Spleen (tissue), 11 donors: ENCODE measurements around the gene LANCL3. TPM values are rescaled to one million over a fixed set of nuclear protein-coding genes. Genes with fewer than 3 reads are reported as not detected.

Experiments
- DNase-seq: peaks from one replicate; pipeline ENCODE4 v3.0.0-alpha.2; 2020
- H3K27ac ChIP-seq, 8 donors: fragments of 200-600 bp; sonication (generic) in 7 of 8; 1 replicate in 4 of 8; 2 replicates in 4 of 8; pipeline versions ENCODE4 v1.5.0 to v1.8.0; 2016 to 2021; ENCODE audit warnings: inconsistent platforms in 4 of 8, mild to moderate bottlenecking in 4 of 8, moderate library complexity in 1 of 8
- H3K27me3 ChIP-seq, 7 donors: fragments of 200-600 bp; sonication (generic) in 6 of 7; replicated peaks in 1 of 7; 1 replicate in 4 of 7; 2 replicates in 3 of 7; pipeline versions ENCODE4 v1.5.0 to v1.8.0; 2016 to 2021; ENCODE audit warnings: inconsistent platforms in 3 of 7, mild to moderate bottlenecking in 1 of 7
- H3K36me3 ChIP-seq, 6 donors: fragments of 200-600 bp; sonication (generic) in 5 of 6; 1 replicate in 4 of 6; 2 replicates in 2 of 6; pipeline versions ENCODE4 v1.5.0 to v1.8.0; 2016 to 2021; ENCODE audit warnings: inconsistent platforms in 2 of 6
- H3K4me1 ChIP-seq, 6 donors: fragments of 200-600 bp; sonication (generic) in 5 of 6; 1 replicate in 3 of 6; 2 replicates in 3 of 6; pipeline versions ENCODE4 v1.5.0 to v1.8.0; 2016 to 2021; ENCODE audit warnings: inconsistent platforms in 3 of 6
- H3K4me3 ChIP-seq, 8 donors: fragments of 200-600 bp; sonication (generic) in 7 of 8; 1 replicate in 4 of 8; 2 replicates in 4 of 8; pipeline versions ENCODE4 v1.5.0 to v1.8.0; 2016 to 2021; ENCODE audit warnings: inconsistent platforms in 4 of 8, mild to moderate bottlenecking in 4 of 8, moderate library complexity in 2 of 8
- H3K9me3 ChIP-seq, 8 donors: fragments of 200-600 bp; sonication (generic) in 7 of 8; 1 replicate in 4 of 8; 2 replicates in 4 of 8; pipeline versions ENCODE4 v1.5.0 to v1.8.0; 2016 to 2021; ENCODE audit warnings: inconsistent platforms in 4 of 8
- CTCF ChIP-seq, 11 experiments: fragments of 200-600 bp in 7 of 11; fragments of 450-650 bp in 4 of 11; sonication (generic) in 4 of 11; IDR thresholded peaks in 8 of 11; conservative IDR thresholded peaks in 3 of 11; 1 replicate in 7 of 11; 2 replicates in 4 of 11; pipeline versions ENCODE4 v1.4.0 to v1.8.0; 2016 to 2021; ENCODE audit warnings: antibody characterized with exemption in 11 of 11, inconsistent platforms in 4 of 11, mild to moderate bottlenecking in 1 of 11
- POLR2A ChIP-seq, 3 donors: fragments of 450-650 bp; IDR thresholded peaks; one replicate each; pipeline ENCODE4 v1.5.1; 2017; ENCODE audit warnings: antibody characterized with exemption in 3 of 3, mild to moderate bottlenecking in 1 of 3
- POLR2AphosphoS5 ChIP-seq, 3 donors: sonication (generic); formaldehyde crosslinking; IDR thresholded peaks; one replicate each; pipeline ENCODE4 v1.5.1; 2017; ENCODE audit warnings: antibody characterized with exemption in 3 of 3
- WGBS, 5 donors: extraction: QIAGEN DNeasy Blood & Tissue Kit in 3 of 5; methylation state at CpG; one replicate each; pipeline versions ENCODE4 v1.1.5 to v1.1.7; 2013 to 2018; 5-methylcytosine and 5-hydroxymethylcytosine counted together
- intact Hi-C: fragments of 100-400 bp; cut with DNase I; formaldehyde crosslinking; loops from one replicate; pipeline ENCODE4 v1.15.0; 2023; ENCODE audit warnings: low total_unique reads
- polyA plus RNA-seq, 3 donors: library from polyadenylated mRNA; stranded (reverse); fragments of 200-250 nt; gene quantifications; one replicate each; pipeline ENCODE4 v1.2.1, GENCODE V29; 2013
- total RNA-seq, 7 donors: library from RNA; depleted of rRNA in 3 of 7; stranded (reverse); fragments of >200 nt in 3 of 7; fragmentation: NEBNext Ultra II Directional in 4 of 7; extraction: Animal tissue kit (Norgen Biotek cat#: 25700) in 4 of 7; gene quantifications; one replicate each; pipeline versions ENCODE4 v1.1.0 to v1.2.1, GENCODE V29; 2016 to 2021
- donor health status: healthy with polysubstance abuse.
- donor health status: DM: no; HTN: no; CAD: no; lungs with moderate emphysema.
- donor health status: DM: no; HTN: no; CAD: no.
- donor health status: Bipolar disorder and iron deficiency.
- donor health status: healthy.
- donor health status: DM: no; HTN: no; CAD: no.
- donor health status: DM: yes; HTN: yes; CAD: no.

LANCL3 gene
- total and polyA plus RNA-seq, 10 donors: under 0.01 to 0.88 (median 0.52) TPM

- Histone ChIP-seq H3K9me3 (no peaks in the 10 kb centered on the region), H3K4me1 (no peaks in the 10 kb centered on the region), H3K27me3 (peaks cover 0 to 7% (median 0%) of the 10 kb centered on the region in 7 donors), H3K27ac (no peak overlapping the region), H3K4me3 (no peak overlapping the region), H3K36me3 (no peaks in the 10 kb centered on the region)
- no peak for DNase-seq
- intact Hi-C loops: no loop called here
- no peak for TF ChIP-seq POLR2A (IDR thresholded peaks at IDR 0.05)
- no peak for TF ChIP-seq POLR2AphosphoS5 (IDR thresholded peaks at IDR 0.05)
- TF ChIP-seq CTCF (IDR thresholded peaks at IDR 0.05 in 8 of 11, conservative IDR thresholded peaks at IDR 0.05 in 3 of 11): no peak
- WGBS, 5 donors: 45 to 87% (median 53%) methylated on average over 1 of the region's 1 CpG
These were observed 108.4 kb downstream of the LANCL3 start for GRCh38 chrX:37679888-37680287.

GRCh38 chrX:37684426-37684825 lies 113.0 kb downstream of the LANCL3 start:
- intact Hi-C loops: no loop called here
- Histone ChIP-seq H3K4me3 (no peak overlapping the region), H3K9me3 (no peaks in the 10 kb centered on the region), H3K36me3 (no peaks in the 10 kb centered on the region), H3K4me1 (peaks cover 0 to 11% (median 2%) of the 10 kb centered on the region in 6 donors), H3K27ac (no peak overlapping the region), H3K27me3 (peaks cover 0 to 16% (median 7%) of the 10 kb centered on the region in 7 donors)
- no peak for DNase-seq
- no peak for TF ChIP-seq POLR2AphosphoS5 (IDR thresholded peaks at IDR 0.05)
- no peak for TF ChIP-seq CTCF (IDR thresholded peaks at IDR 0.05 in 8 of 11, conservative IDR thresholded peaks at IDR 0.05 in 3 of 11)
- no peak for TF ChIP-seq POLR2A (IDR thresholded peaks at IDR 0.05)

- Histone ChIP-seq H3K27me3 (peaks cover 0 to 16% (median 7%) of the 10 kb centered on the region in 7 donors), H3K4me3 (peak overlapping the region in 4 of 8 donors; percentile 31 to 72 (median 48)), H3K9me3 (no peaks in the 10 kb centered on the region), H3K4me1 (peaks cover 0 to 11% (median 2%) of the 10 kb centered on the region in 6 donors), H3K27ac (no peak overlapping the region), H3K36me3 (no peaks in the 10 kb centered on the region)
- intact Hi-C loops: no loop called here
- TF ChIP-seq CTCF (IDR thresholded peaks at IDR 0.05 in 8 of 11, conservative IDR thresholded peaks at IDR 0.05 in 3 of 11) (no peak), POLR2AphosphoS5 (IDR thresholded peaks at IDR 0.05) (no peak), POLR2A (IDR thresholded peaks at IDR 0.05) (no peak)
- WGBS, 5 donors: 79 to 93% (median 86%) methylated on average over 3 of the region's 3 CpGs
- no peak for DNase-seq
These were observed 113.5 kb downstream of the LANCL3 start for GRCh38 chrX:37684973-37685372.

- peak; percentile 81 for DNase-seq
- intact Hi-C loops: no loop called here
These were observed 114.2 kb downstream of the LANCL3 start, which contains the start of gene XK for GRCh38 chrX:37685381-37686359. Gene XK (plus strand): TSS chrX:37685791. CDS start chrX:37685962, 171 bp downstream.

More at GRCh38 chrX:37685381-37686359, 114.2 kb downstream of the LANCL3 start, which contains the start of gene XK:
- Histone ChIP-seq H3K27me3 (peaks cover 0 to 16% (median 7%) of the 10 kb centered on the region in 7 donors), H3K4me3 (peak within 1 kb of the TSS; percentile 14 to 72 (median 44)), H3K4me1 (peaks cover 0 to 11% (median 2%) of the 10 kb centered on the region in 6 donors), H3K27ac (peak within 1 kb of the TSS in 1 of 8 donors; percentile 54), H3K9me3 (no peaks in the 10 kb centered on the region), H3K36me3 (no peaks in the 10 kb centered on the region)
- TF ChIP-seq POLR2AphosphoS5 (IDR thresholded peaks at IDR 0.05) (peak in 1 of 3 donors; percentile 15), CTCF (IDR thresholded peaks at IDR 0.05 in 8 of 11, conservative IDR thresholded peaks at IDR 0.05 in 3 of 11) (no peak)
- WGBS, 5 donors: 4 to 42% (median 22%) methylated on average over 53 to 100 of the region's 100 CpGs; no CpG with 5 or more reads in 1 of the 5 donors
